ENCODE data around the gene RPS19BP1. TPM values are rescaled to one million over a fixed set of nuclear protein-coding genes. Genes with fewer than 3 reads are reported as not detected.

Gene RPS19BP1
- total RNA-seq, 1 donor from 2014 or later, result 72.1 TPM

GRCh38 chr22:39497429-39497828, 35.1 kb downstream of the RPS19BP1 start:
- no peak for FAIRE-seq
- no peak overlapping the region for H3K4me3 ChIP-seq (ENCODE audit: low read depth, low read length)
- no peak for TF ChIP-seq CTCF (IDR thresholded peaks at IDR 0.05; ENCODE audit: insufficient read depth, low read length, severe bottlenecking)
- H3K36me3 ChIP-seq (ENCODE audit: control insufficient read depth, insufficient read depth, low read length), result no peaks in the 10 kb centered on the region
- no peak for DNase-seq (ENCODE audit: low read depth)
- H3K27me3 ChIP-seq (ENCODE audit: control insufficient read depth, insufficient read depth, low read length), result no peaks in the 10 kb centered on the region

- Histone ChIP-seq H3K4me3 (ENCODE audit: low read depth, low read length) (no peak overlapping the region), H3K27me3 (ENCODE audit: control insufficient read depth, insufficient read depth, low read length) (no peaks in the 10 kb centered on the region), H3K36me3 (ENCODE audit: control insufficient read depth, insufficient read depth, low read length) (no peaks in the 10 kb centered on the region)
- peak; percentile 85 for TF ChIP-seq CTCF (IDR thresholded peaks at IDR 0.05; ENCODE audit: insufficient read depth, low read length, severe bottlenecking)
- FAIRE-seq (no peak), DNase-seq (ENCODE audit: low read depth) (peak; percentile 27)
Measured at GRCh38 chr22:39496131-39496838, 36.3 kb downstream of the RPS19BP1 start.

GRCh38 chr22:39494471-39495120, 38.0 kb downstream of the RPS19BP1 start:
- Histone ChIP-seq H3K27me3 (ENCODE audit: control insufficient read depth, insufficient read depth, low read length) (no peaks in the 10 kb centered on the region), H3K36me3 (ENCODE audit: control insufficient read depth, insufficient read depth, low read length) (no peaks in the 10 kb centered on the region), H3K4me3 (ENCODE audit: low read depth, low read length) (no peak overlapping the region)
- TF ChIP-seq CTCF (IDR thresholded peaks at IDR 0.05; ENCODE audit: insufficient read depth, low read length, severe bottlenecking), result no peak
- DNase-seq (ENCODE audit: low read depth), result no peak
- no peak for FAIRE-seq

GRCh38 chr22:39493759-39494158, 38.8 kb downstream of the RPS19BP1 start:
- no peaks in the 10 kb centered on the region for H3K27me3 ChIP-seq (ENCODE audit: control insufficient read depth, insufficient read depth, low read length)
- H3K36me3 ChIP-seq (ENCODE audit: control insufficient read depth, insufficient read depth, low read length), result no peaks in the 10 kb centered on the region
- H3K4me3 ChIP-seq (ENCODE audit: low read depth, low read length), result no peak overlapping the region
- peak; percentile 51 for DNase-seq (ENCODE audit: low read depth)
- TF ChIP-seq CTCF (IDR thresholded peaks at IDR 0.05; ENCODE audit: insufficient read depth, low read length, severe bottlenecking), result no peak
- peak; percentile 73 for FAIRE-seq

GRCh38 chr22:39492186-39492585, 40.4 kb downstream of the RPS19BP1 start:
- TF ChIP-seq CTCF (IDR thresholded peaks at IDR 0.05; ENCODE audit: insufficient read depth, low read length, severe bottlenecking), result no peak
- no peak overlapping the region for H3K4me3 ChIP-seq (ENCODE audit: low read depth, low read length)
- no peaks in the 10 kb centered on the region for H3K27me3 ChIP-seq (ENCODE audit: control insufficient read depth, insufficient read depth, low read length)
- FAIRE-seq (no peak), DNase-seq (ENCODE audit: low read depth) (no peak)
- H3K36me3 ChIP-seq (ENCODE audit: control insufficient read depth, insufficient read depth, low read length), result no peaks in the 10 kb centered on the region

Data from bronchial epithelial cell (primary cell).